GM23338 (cell line): ENCODE measurements around the gene LRTM2.

ENCODE experiments used
- CREB1 ChIP-seq: fragments of 250-450 bp; sonication (Bioruptor Pico); IDR thresholded peaks from 2 replicates; pipeline ENCODE4 v1.5.0; 2020; ENCODE audit warnings: low read depth, mild to moderate bottlenecking, moderate library complexity
- EZH2 ChIP-seq: fragments of 200-600 bp; sonication (generic); IDR thresholded peaks from one replicate; pipeline ENCODE4 v1.8.0; 2017; ENCODE audit warnings: antibody characterized with exemption, mild to moderate bottlenecking, low read depth; ENCODE audit not compliant: unreplicated experiment
- EZH2phosphoT487 ChIP-seq: fragments of 200-600 bp; sonication (generic); IDR thresholded peaks from one replicate; pipeline ENCODE4 v1.8.1; 2018; ENCODE audit warnings: antibody characterized with exemption; ENCODE audit not compliant: unreplicated experiment
- NANOG ChIP-seq: IDR thresholded peaks from 2 replicates; pipeline ENCODE4 v1.6.1; 2016; ENCODE audit warnings: antibody characterized with exemption, borderline replicate concordance
- POLR2AphosphoS5 ChIP-seq: IDR thresholded peaks from 2 replicates; pipeline ENCODE4 v1.6.1; 2016; ENCODE audit warnings: antibody characterized with exemption, low read depth
- STAT1 ChIP-seq: IDR thresholded peaks from one replicate; pipeline ENCODE4 v1.6.1; 2016; ENCODE audit warnings: antibody characterized with exemption; ENCODE audit not compliant: unreplicated experiment
- ZNF331 ChIP-seq: fragments of 250-450 bp; sonication (Bioruptor Pico); IDR thresholded peaks from 2 replicates; pipeline ENCODE4 v1.5.0; 2020; ENCODE audit warnings: low read depth, mild to moderate bottlenecking, moderate library complexity
- TF ChIP-seq, protein P1 (sequence below), 2 experiments: fragments of 200-600 bp in 1 of 2; sonication (generic) in 1 of 2; conservative IDR thresholded peaks; 2 replicates each; pipeline versions ENCODE4 v1.5.1 to v1.6.1; 2016 to 2017; ENCODE audit warnings: antibody characterized with exemption in 2 of 2, low read depth in 2 of 2, mild to moderate bottlenecking in 2 of 2, moderate library complexity in 1 of 2
- TF ChIP-seq, protein P2 (sequence below): IDR thresholded peaks from one replicate; pipeline ENCODE4 v1.6.1; 2018; ENCODE audit warnings: antibody characterized with exemption; ENCODE audit not compliant: unreplicated experiment
- TF ChIP-seq, protein P3 (sequence below): IDR thresholded peaks from 2 replicates; pipeline ENCODE4 v1.6.1; 2016; ENCODE audit warnings: antibody characterized with exemption
- TF ChIP-seq, protein P4 (sequence below): fragments of 250-450 bp; sonication (Bioruptor Pico); IDR thresholded peaks from 2 replicates; pipeline ENCODE4 v1.5.0; 2020; ENCODE audit warnings: mild to moderate bottlenecking, moderate library complexity

GRCh38 chr12:1852076-1852475 is 31.7 kb downstream of the LRTM2 start:
- TF ChIP-seq, protein P1, sequence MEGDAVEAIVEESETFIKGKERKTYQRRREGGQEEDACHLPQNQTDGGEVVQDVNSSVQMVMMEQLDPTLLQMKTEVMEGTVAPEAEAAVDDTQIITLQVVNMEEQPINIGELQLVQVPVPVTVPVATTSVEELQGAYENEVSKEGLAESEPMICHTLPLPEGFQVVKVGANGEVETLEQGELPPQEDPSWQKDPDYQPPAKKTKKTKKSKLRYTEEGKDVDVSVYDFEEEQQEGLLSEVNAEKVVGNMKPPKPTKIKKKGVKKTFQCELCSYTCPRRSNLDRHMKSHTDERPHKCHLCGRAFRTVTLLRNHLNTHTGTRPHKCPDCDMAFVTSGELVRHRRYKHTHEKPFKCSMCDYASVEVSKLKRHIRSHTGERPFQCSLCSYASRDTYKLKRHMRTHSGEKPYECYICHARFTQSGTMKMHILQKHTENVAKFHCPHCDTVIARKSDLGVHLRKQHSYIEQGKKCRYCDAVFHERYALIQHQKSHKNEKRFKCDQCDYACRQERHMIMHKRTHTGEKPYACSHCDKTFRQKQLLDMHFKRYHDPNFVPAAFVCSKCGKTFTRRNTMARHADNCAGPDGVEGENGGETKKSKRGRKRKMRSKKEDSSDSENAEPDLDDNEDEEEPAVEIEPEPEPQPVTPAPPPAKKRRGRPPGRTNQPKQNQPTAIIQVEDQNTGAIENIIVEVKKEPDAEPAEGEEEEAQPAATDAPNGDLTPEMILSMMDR (conservative IDR thresholded peaks at IDR 0.05; ENCODE audit: low read depth in 2 of 2): no peak
- TF ChIP-seq, protein P2, sequence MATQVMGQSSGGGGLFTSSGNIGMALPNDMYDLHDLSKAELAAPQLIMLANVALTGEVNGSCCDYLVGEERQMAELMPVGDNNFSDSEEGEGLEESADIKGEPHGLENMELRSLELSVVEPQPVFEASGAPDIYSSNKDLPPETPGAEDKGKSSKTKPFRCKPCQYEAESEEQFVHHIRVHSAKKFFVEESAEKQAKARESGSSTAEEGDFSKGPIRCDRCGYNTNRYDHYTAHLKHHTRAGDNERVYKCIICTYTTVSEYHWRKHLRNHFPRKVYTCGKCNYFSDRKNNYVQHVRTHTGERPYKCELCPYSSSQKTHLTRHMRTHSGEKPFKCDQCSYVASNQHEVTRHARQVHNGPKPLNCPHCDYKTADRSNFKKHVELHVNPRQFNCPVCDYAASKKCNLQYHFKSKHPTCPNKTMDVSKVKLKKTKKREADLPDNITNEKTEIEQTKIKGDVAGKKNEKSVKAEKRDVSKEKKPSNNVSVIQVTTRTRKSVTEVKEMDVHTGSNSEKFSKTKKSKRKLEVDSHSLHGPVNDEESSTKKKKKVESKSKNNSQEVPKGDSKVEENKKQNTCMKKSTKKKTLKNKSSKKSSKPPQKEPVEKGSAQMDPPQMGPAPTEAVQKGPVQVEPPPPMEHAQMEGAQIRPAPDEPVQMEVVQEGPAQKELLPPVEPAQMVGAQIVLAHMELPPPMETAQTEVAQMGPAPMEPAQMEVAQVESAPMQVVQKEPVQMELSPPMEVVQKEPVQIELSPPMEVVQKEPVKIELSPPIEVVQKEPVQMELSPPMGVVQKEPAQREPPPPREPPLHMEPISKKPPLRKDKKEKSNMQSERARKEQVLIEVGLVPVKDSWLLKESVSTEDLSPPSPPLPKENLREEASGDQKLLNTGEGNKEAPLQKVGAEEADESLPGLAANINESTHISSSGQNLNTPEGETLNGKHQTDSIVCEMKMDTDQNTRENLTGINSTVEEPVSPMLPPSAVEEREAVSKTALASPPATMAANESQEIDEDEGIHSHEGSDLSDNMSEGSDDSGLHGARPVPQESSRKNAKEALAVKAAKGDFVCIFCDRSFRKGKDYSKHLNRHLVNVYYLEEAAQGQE: no peak
- TF ChIP-seq, protein P3, sequence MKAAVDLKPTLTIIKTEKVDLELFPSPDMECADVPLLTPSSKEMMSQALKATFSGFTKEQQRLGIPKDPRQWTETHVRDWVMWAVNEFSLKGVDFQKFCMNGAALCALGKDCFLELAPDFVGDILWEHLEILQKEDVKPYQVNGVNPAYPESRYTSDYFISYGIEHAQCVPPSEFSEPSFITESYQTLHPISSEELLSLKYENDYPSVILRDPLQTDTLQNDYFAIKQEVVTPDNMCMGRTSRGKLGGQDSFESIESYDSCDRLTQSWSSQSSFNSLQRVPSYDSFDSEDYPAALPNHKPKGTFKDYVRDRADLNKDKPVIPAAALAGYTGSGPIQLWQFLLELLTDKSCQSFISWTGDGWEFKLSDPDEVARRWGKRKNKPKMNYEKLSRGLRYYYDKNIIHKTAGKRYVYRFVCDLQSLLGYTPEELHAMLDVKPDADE: no peak
- no peak for TF ChIP-seq EZH2phosphoT487
- TF ChIP-seq EZH2: no peak
- TF ChIP-seq POLR2AphosphoS5: no peak
- TF ChIP-seq CREB1 (CRISPR knock-in tag): no peak
- no peak for TF ChIP-seq STAT1
- no peak for TF ChIP-seq ZNF331 (CRISPR knock-in tag)
- TF ChIP-seq NANOG: no peak
- TF ChIP-seq, protein P4, sequence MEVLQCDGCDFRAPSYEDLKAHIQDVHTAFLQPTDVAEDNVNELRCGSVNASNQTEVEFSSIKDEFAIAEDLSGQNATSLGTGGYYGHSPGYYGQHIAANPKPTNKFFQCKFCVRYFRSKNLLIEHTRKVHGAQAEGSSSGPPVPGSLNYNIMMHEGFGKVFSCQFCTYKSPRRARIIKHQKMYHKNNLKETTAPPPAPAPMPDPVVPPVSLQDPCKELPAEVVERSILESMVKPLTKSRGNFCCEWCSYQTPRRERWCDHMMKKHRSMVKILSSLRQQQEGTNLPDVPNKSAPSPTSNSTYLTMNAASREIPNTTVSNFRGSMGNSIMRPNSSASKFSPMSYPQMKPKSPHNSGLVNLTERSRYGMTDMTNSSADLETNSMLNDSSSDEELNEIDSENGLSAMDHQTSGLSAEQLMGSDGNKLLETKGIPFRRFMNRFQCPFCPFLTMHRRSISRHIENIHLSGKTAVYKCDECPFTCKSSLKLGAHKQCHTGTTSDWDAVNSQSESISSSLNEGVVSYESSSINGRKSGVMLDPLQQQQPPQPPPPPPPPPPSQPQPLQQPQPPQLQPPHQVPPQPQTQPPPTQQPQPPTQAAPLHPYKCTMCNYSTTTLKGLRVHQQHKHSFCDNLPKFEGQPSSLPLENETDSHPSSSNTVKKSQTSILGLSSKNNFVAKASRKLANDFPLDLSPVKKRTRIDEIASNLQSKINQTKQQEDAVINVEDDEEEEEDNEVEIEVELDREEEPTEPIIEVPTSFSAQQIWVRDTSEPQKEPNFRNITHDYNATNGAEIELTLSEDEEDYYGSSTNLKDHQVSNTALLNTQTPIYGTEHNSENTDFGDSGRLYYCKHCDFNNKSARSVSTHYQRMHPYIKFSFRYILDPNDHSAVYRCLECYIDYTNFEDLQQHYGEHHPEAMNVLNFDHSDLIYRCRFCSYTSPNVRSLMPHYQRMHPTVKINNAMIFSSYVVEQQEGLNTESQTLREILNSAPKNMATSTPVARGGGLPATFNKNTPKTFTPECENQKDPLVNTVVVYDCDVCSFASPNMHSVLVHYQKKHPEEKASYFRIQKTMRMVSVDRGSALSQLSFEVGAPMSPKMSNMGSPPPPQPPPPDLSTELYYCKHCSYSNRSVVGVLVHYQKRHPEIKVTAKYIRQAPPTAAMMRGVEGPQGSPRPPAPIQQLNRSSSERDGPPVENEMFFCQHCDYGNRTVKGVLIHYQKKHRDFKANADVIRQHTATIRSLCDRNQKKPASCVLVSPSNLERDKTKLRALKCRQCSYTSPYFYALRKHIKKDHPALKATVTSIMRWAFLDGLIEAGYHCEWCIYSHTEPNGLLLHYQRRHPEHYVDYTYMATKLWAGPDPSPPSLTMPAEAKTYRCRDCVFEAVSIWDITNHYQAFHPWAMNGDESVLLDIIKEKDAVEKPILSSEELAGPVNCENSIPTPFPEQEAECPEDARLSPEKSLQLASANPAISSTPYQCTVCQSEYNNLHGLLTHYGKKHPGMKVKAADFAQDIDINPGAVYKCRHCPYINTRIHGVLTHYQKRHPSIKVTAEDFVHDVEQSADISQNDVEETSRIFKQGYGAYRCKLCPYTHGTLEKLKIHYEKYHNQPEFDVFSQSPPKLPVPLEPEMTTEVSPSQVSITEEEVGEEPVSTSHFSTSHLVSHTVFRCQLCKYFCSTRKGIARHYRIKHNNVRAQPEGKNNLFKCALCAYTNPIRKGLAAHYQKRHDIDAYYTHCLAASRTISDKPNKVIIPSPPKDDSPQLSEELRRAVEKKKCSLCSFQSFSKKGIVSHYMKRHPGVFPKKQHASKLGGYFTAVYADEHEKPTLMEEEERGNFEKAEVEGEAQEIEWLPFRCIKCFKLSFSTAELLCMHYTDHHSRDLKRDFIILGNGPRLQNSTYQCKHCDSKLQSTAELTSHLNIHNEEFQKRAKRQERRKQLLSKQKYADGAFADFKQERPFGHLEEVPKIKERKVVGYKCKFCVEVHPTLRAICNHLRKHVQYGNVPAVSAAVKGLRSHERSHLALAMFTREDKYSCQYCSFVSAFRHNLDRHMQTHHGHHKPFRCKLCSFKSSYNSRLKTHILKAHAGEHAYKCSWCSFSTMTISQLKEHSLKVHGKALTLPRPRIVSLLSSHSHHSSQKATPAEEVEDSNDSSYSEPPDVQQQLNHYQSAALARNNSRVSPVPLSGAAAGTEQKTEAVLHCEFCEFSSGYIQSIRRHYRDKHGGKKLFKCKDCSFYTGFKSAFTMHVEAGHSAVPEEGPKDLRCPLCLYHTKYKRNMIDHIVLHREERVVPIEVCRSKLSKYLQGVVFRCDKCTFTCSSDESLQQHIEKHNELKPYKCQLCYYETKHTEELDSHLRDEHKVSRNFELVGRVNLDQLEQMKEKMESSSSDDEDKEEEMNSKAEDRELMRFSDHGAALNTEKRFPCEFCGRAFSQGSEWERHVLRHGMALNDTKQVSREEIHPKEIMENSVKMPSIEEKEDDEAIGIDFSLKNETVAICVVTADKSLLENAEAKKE (CRISPR knock-in tag): no peak
